Esophagus muscularis mucosa (tissue), 4 donors: Measurements from ENCODE around the gene HCFC2. TPM values are rescaled to one million over a fixed set of nuclear protein-coding genes. Genes with fewer than 3 reads are reported as not detected.

Experiments
- DNase-seq: peaks from one replicate; pipeline ENCODE4 v3.0.0-alpha.2; 2017; ENCODE audit errors: extremely low spot score
- H3K27ac ChIP-seq, 4 donors: fragments of 200-600 bp; sonication (generic); replicated peaks in 1 of 4; 1 replicate in 3 of 4; 2 replicates in 1 of 4; pipeline ENCODE4 v1.5.1; 2016 to 2019; ENCODE audit warnings: mild to moderate bottlenecking in 1 of 4
- H3K27me3 ChIP-seq, 4 donors: fragments of 200-600 bp; sonication (generic); one replicate each; pipeline versions ENCODE4 v1.5.1 to v1.6.0; 2016 to 2019
- H3K36me3 ChIP-seq, 4 donors: fragments of 200-600 bp; sonication (generic); one replicate each; pipeline ENCODE4 v1.5.1; 2016 to 2019
- H3K4me1 ChIP-seq, 4 donors: fragments of 200-600 bp; sonication (generic); one replicate each; pipeline ENCODE4 v1.5.1; 2016 to 2019
- H3K4me3 ChIP-seq, 4 donors: fragments of 200-600 bp; sonication (generic); 1 replicate in 2 of 4; 2 replicates in 2 of 4; pipeline ENCODE4 v1.5.1; 2016 to 2019; ENCODE audit warnings: mild to moderate bottlenecking in 4 of 4, moderate library complexity in 1 of 4
- H3K9me3 ChIP-seq, 4 donors: fragments of 200-600 bp; sonication (generic); 1 replicate in 3 of 4; 2 replicates in 1 of 4; pipeline ENCODE4 v1.5.1; 2016 to 2019
- CTCF ChIP-seq, 3 experiments: fragments of 200-600 bp in 2 of 3; fragments of 450-650 bp in 1 of 3; sonication (generic) in 2 of 3; IDR thresholded peaks; one replicate each; pipeline ENCODE4 v1.5.1; 2017 to 2019; ENCODE audit warnings: antibody characterized with exemption in 3 of 3, mild to moderate bottlenecking in 2 of 3, moderate library complexity in 1 of 3
- EP300 ChIP-seq: sonication (generic); formaldehyde crosslinking; IDR thresholded peaks from one replicate; pipeline ENCODE4 v1.6.1; 2017; ENCODE audit warnings: antibody characterized with exemption
- POLR2A ChIP-seq: fragments of 450-650 bp; IDR thresholded peaks from one replicate; pipeline ENCODE4 v1.6.1; 2017; ENCODE audit warnings: antibody characterized with exemption, moderate library complexity, mild to moderate bottlenecking, low read depth
- POLR2AphosphoS5 ChIP-seq, 2 donors: sonication (generic); formaldehyde crosslinking; IDR thresholded peaks; one replicate each; pipeline ENCODE4 v1.6.1; 2017; ENCODE audit warnings: antibody characterized with exemption in 2 of 2
- WGBS: methylation state at CpG from one replicate; pipeline ENCODE4 v1.1.5; 2018; 5-methylcytosine and 5-hydroxymethylcytosine counted together
- intact Hi-C: fragments of 100-400 bp; cut with DNase I; formaldehyde crosslinking; loops from one replicate; pipeline ENCODE4 v1.15.1; 2023
- total RNA-seq, 4 donors: library from RNA; depleted of rRNA; stranded (reverse); fragments of >200 nt; gene quantifications; one replicate each; pipeline versions ENCODE4 v1.1.0 to v1.2.1, GENCODE V29; 2016

Gene HCFC2
- total RNA-seq, 4 donors from 2014 or later, result 22.9 to 37.0 (median 29.5) TPM

DNA sequence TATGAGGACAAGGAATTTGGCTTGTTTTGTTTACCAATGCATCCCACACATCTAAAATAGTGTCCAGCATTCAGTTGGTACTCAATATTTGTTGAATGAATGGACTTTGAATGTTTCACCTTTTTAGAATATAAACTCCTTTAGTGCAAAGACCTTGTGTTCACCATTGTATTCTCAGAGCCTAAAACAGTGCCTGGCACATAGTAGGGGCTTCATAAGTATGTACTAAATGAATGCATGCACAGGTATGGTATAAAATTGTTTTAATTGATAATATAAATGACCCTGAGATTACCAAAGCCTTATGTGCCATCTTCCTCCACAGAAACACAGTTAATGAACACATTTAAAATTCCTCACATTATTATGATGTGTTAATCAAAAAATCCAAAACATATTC, 78.7 kb downstream of the HCFC2 start:
- Histone ChIP-seq H3K4me3 (no peak overlapping the region), H3K27me3 (no peaks in the 10 kb centered on the region), H3K9me3 (no peaks in the 10 kb centered on the region), H3K27ac (no peak overlapping the region), H3K36me3 (no peaks in the 10 kb centered on the region), H3K4me1 (peaks cover 8 to 13% (median 11%) of the 10 kb centered on the region in 4 donors)
- no peak for DNase-seq
- intact Hi-C loops, result no loop called here
- TF ChIP-seq EP300 (no peak), POLR2AphosphoS5 (IDR thresholded peaks at IDR 0.05) (no peak), POLR2A (no peak), CTCF (IDR thresholded peaks at IDR 0.05) (no peak)

GRCh38 chr12:104143918-104144317, 79.6 kb downstream of the HCFC2 start:
- peaks cover 1 to 6% (median 4%) of the 10 kb centered on the region in 4 donors for H3K4me1 ChIP-seq
- TF ChIP-seq CTCF (IDR thresholded peaks at IDR 0.05) (no peak), POLR2AphosphoS5 (IDR thresholded peaks at IDR 0.05) (no peak), EP300 (no peak), POLR2A (no peak)
- H3K4me3 ChIP-seq, result no peak overlapping the region
- no peak overlapping the region for H3K27ac ChIP-seq
- H3K36me3 ChIP-seq, result no peaks in the 10 kb centered on the region
- H3K27me3 ChIP-seq, result no peaks in the 10 kb centered on the region
- no peak for DNase-seq
- intact Hi-C loops, result no loop called here
- 91% methylated on average over 1 of the region's 1 CpG for WGBS
- no peaks in the 10 kb centered on the region for H3K9me3 ChIP-seq

- H3K27me3 ChIP-seq, result no peaks in the 10 kb centered on the region
- H3K4me3 ChIP-seq, result no peak overlapping the region
- no peaks in the 10 kb centered on the region for H3K9me3 ChIP-seq
- intact Hi-C loops, result no loop called here
- no peaks in the 10 kb centered on the region for H3K4me1 ChIP-seq
- H3K27ac ChIP-seq, result no peak overlapping the region
- TF ChIP-seq POLR2A, result no peak
- no peak for TF ChIP-seq CTCF (IDR thresholded peaks at IDR 0.05)
- no peak for TF ChIP-seq POLR2AphosphoS5 (IDR thresholded peaks at IDR 0.05)
- TF ChIP-seq EP300, result no peak
- H3K36me3 ChIP-seq, result no peaks in the 10 kb centered on the region
- WGBS, result 71% methylated on average over 11 of the region's 11 CpGs
- peak; percentile 62 for DNase-seq
Observed at GRCh38 chr12:104147346-104147745, 83.0 kb downstream of the HCFC2 start.

DNA sequence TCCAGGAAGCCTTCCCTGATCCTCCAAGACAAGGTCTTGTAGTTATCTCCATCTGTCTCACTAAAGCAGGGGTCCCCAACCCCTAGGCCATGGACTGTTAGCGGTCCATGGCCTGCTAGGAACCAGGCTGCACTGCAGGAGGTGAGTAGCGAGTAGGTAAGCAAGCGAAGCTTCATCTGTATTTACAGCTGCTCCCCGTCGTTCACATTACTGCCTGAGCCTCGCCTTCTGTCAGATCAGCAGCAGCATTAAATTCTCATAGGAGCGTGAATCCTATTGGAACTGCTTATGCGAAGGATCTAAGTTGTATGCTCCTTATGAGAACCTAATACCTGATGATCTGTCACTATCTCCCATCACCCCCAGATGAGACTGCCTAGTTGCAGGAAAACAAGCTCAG, 86.1 kb downstream of the HCFC2 start:
- H3K4me1 ChIP-seq, result no peaks in the 10 kb centered on the region
- TF ChIP-seq POLR2AphosphoS5 (IDR thresholded peaks at IDR 0.05) (no peak), CTCF (IDR thresholded peaks at IDR 0.05) (no peak), POLR2A (no peak), EP300 (no peak)
- H3K9me3 ChIP-seq, result no peaks in the 10 kb centered on the region
- 91% methylated on average over 8 of the region's 8 CpGs for WGBS
- H3K27me3 ChIP-seq, result no peaks in the 10 kb centered on the region
- H3K27ac ChIP-seq, result no peak overlapping the region
- no peaks in the 10 kb centered on the region for H3K36me3 ChIP-seq
- intact Hi-C loops, result no loop called here
- no peak for DNase-seq
- no peak overlapping the region for H3K4me3 ChIP-seq

DNA sequence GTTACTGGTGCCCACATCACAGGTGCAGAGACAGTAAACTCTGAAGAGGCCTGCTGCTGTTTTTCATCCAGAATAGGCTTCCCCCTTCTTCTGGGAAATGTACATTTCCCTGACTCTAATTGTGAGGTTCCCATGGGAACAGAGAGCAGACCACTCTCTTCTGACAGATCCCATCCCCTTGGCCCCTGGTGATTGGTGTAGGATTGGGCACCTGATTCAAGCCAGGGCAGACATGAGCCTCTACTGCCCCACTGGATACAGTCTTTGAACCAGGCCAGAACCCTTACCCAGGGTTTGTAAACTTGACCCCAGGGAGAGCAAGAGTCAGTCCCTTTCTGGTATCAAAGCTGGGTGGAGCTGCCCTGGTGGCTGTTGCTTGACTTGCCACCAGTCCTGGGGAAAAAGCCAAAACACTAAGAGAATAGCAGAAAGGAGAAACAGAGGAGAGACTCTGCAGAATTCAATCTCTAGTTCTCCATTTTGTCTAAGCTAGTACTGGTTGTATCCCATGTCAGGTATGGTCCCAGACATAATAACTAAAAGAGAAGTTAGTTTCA, 88.4 kb downstream of the HCFC2 start:
- Histone ChIP-seq H3K4me3 (no peak overlapping the region), H3K27ac (no peak overlapping the region), H3K27me3 (no peaks in the 10 kb centered on the region), H3K36me3 (no peaks in the 10 kb centered on the region), H3K4me1 (no peaks in the 10 kb centered on the region), H3K9me3 (no peaks in the 10 kb centered on the region)
- no peak for TF ChIP-seq POLR2AphosphoS5 (IDR thresholded peaks at IDR 0.05)
- TF ChIP-seq EP300, result no peak
- no peak for TF ChIP-seq POLR2A
- no peak for TF ChIP-seq CTCF (IDR thresholded peaks at IDR 0.05)
- no peak for DNase-seq
- intact Hi-C loops, result no loop called here
